Liver (tissue), 9 donors: ENCODE measurements around the gene GADL1. TPM values are rescaled to one million over a fixed set of nuclear protein-coding genes. Genes with fewer than 3 reads are reported as not detected.

Experiments
- DNase-seq: peaks from one replicate; pipeline ENCODE4 v3.0.0-alpha.2; 2017; ENCODE audit warnings: low spot score
- H3K27ac ChIP-seq, 2 donors: one replicate each; pipeline ENCODE4 v1.7.0; 2013; ENCODE audit warnings: inconsistent platforms in 2 of 2, low read length in 2 of 2, control low read depth in 1 of 2, low read depth in 1 of 2, mild to moderate bottlenecking in 1 of 2
- H3K27me3 ChIP-seq, 4 donors: one replicate each; pipeline versions ENCODE4 v1.6.1 to v1.7.0; 2013; ENCODE audit warnings: low read length in 3 of 4, inconsistent platforms in 1 of 4, mild to moderate bottlenecking in 1 of 4, moderate library complexity in 1 of 4; ENCODE audit not compliant: control insufficient read depth in 4 of 4, insufficient read depth in 4 of 4
- H3K36me3 ChIP-seq, 4 donors: one replicate each; pipeline versions ENCODE4 v1.6.1 to v1.7.0; 2013; ENCODE audit warnings: low read length in 3 of 4, mild to moderate bottlenecking in 3 of 4, low read depth in 1 of 4, moderate library complexity in 1 of 4; ENCODE audit not compliant: control insufficient read depth in 4 of 4, insufficient read depth in 3 of 4
- H3K4me1 ChIP-seq, 4 donors: one replicate each; pipeline versions ENCODE4 v1.6.1 to v1.7.0; 2013; ENCODE audit warnings: low read length in 3 of 4, mild to moderate bottlenecking in 3 of 4, moderate library complexity in 1 of 4; ENCODE audit not compliant: control insufficient read depth in 4 of 4, insufficient read depth in 4 of 4
- H3K4me3 ChIP-seq, 3 donors: one replicate each; pipeline versions ENCODE4 v1.6.1 to v1.7.0; 2013; ENCODE audit warnings: low read length in 3 of 3, control low read depth in 1 of 3, low read depth in 1 of 3, mild to moderate bottlenecking in 1 of 3
- H3K9ac ChIP-seq, 2 donors: one replicate each; pipeline ENCODE4 v1.7.0; 2013; ENCODE audit warnings: low read length in 2 of 2, mild to moderate bottlenecking in 2 of 2, moderate library complexity in 2 of 2, control low read depth in 1 of 2, low read depth in 1 of 2
- H3K9me3 ChIP-seq, 4 donors: one replicate each; pipeline versions ENCODE4 v1.6.1 to v1.7.0; 2013; ENCODE audit warnings: low read length in 3 of 4; ENCODE audit not compliant: control insufficient read depth in 4 of 4
- FOXA2 ChIP-seq: IDR thresholded peaks from 2 replicates; pipeline ENCODE4 v1.6.1; 2016; ENCODE audit warnings: antibody characterized with exemption
- HNF4G ChIP-seq: IDR thresholded peaks from 2 replicates; pipeline ENCODE4 v1.6.1; 2016; ENCODE audit warnings: antibody characterized with exemption
- JUND ChIP-seq, 2 donors: IDR thresholded peaks; 2 replicates each; pipeline ENCODE4 v1.6.1; 2016; ENCODE audit warnings: antibody characterized with exemption in 2 of 2
- MAX ChIP-seq: IDR thresholded peaks from 2 replicates; pipeline ENCODE4 v1.6.1; 2016; ENCODE audit warnings: antibody characterized with exemption
- NR2F2 ChIP-seq: IDR thresholded peaks from 2 replicates; pipeline ENCODE4 v1.6.1; 2016; ENCODE audit warnings: antibody characterized with exemption
- RAD21 ChIP-seq, 2 donors: IDR thresholded peaks; 2 replicates each; pipeline ENCODE4 v1.6.1; 2016; ENCODE audit warnings: antibody characterized with exemption in 2 of 2, mild to moderate bottlenecking in 2 of 2
- REST ChIP-seq: IDR thresholded peaks from 2 replicates; pipeline ENCODE4 v1.6.1; 2016; ENCODE audit warnings: antibody characterized with exemption, mild to moderate bottlenecking
- RXRA ChIP-seq, 2 donors: IDR thresholded peaks; 2 replicates each; pipeline ENCODE4 v1.6.1; 2017 to 2018; ENCODE audit warnings: antibody characterized with exemption in 2 of 2, mild to moderate bottlenecking in 1 of 2
- SP1 ChIP-seq: IDR thresholded peaks from 2 replicates; pipeline ENCODE4 v1.6.1; 2018; ENCODE audit warnings: antibody characterized with exemption, mild to moderate bottlenecking
- TAF1 ChIP-seq: conservative IDR thresholded peaks from 2 replicates; pipeline ENCODE4 v1.6.1; 2016; ENCODE audit warnings: antibody characterized with exemption, mild to moderate bottlenecking
- YY1 ChIP-seq: IDR thresholded peaks from 2 replicates; pipeline ENCODE4 v1.6.1; 2016; ENCODE audit warnings: antibody characterized with exemption, mild to moderate bottlenecking
- WGBS: extraction: QIAGEN DNeasy Blood & Tissue Kit; methylation state at CpG from one replicate; pipeline ENCODE4 v1.1.7; 2013; 5-methylcytosine and 5-hydroxymethylcytosine counted together
- polyA plus RNA-seq, 2 donors: library from polyadenylated mRNA; stranded (reverse) in 1 of 2; unstranded in 1 of 2; fragments of 200-250 nt in 1 of 2; fragments of >200 nt in 1 of 2; fragmentation: Nextera tagmentation in 1 of 2; extraction: Ambion mirVana in 1 of 2; gene quantifications; one replicate each; pipeline versions ENCODE4 v1.2.1 to v1.2.3, GENCODE V29; 2013 to 2015
- total RNA-seq, 2 donors: library from RNA; depleted of rRNA; stranded (reverse); fragments of >200 nt; gene quantifications; one replicate each; pipeline ENCODE4 v1.2.3, GENCODE V29; 2014
- TF ChIP-seq, protein P1 (sequence below): IDR thresholded peaks from 2 replicates; pipeline ENCODE4 v1.6.1; 2016; ENCODE audit warnings: antibody characterized with exemption
- donor health status: healthy.
- donor health status: healthy.
- donor health status: healthy.
- donor health status: healthy.
- donor health status: healthy.

The GADL1 gene
- total and polyA plus RNA-seq, 4 donors = not detected

GRCh38 chr3:30878862-30879261 lies 15.6 kb downstream of the GADL1 start:
- Histone ChIP-seq H3K27ac (no peak overlapping the region), H3K27me3 (no peaks in the 10 kb centered on the region), H3K9ac (no peak overlapping the region), H3K4me3 (no peak overlapping the region), H3K4me1 (no peaks in the 10 kb centered on the region), H3K36me3 (no peaks in the 10 kb centered on the region), H3K9me3 (no peaks in the 10 kb centered on the region)
- TF ChIP-seq REST = no peak
- TF ChIP-seq YY1 = no peak
- TF ChIP-seq TAF1 = no peak
- no peak for TF ChIP-seq FOXA2
- TF ChIP-seq HNF4G = no peak
- TF ChIP-seq RXRA (IDR thresholded peaks at IDR 0.05) = no peak
- no peak for DNase-seq
- 73% methylated on average over 1 of the region's 1 CpG for WGBS

- Histone ChIP-seq H3K9ac (no peak overlapping the region), H3K36me3 (no peaks in the 10 kb centered on the region), H3K4me1 (no peaks in the 10 kb centered on the region), H3K9me3 (no peaks in the 10 kb centered on the region), H3K27me3 (no peaks in the 10 kb centered on the region), H3K4me3 (no peak overlapping the region), H3K27ac (no peak overlapping the region)
- WGBS = 90% methylated on average over 5 of the region's 5 CpGs
- TF ChIP-seq YY1 (no peak), FOXA2 (no peak), NR2F2 (no peak), TAF1 (no peak), SP1 (no peak), JUND (IDR thresholded peaks at IDR 0.05) (no peak), RXRA (IDR thresholded peaks at IDR 0.05) (no peak), HNF4G (no peak), RAD21 (IDR thresholded peaks at IDR 0.05) (no peak), REST (no peak)
- TF ChIP-seq, protein P1, sequence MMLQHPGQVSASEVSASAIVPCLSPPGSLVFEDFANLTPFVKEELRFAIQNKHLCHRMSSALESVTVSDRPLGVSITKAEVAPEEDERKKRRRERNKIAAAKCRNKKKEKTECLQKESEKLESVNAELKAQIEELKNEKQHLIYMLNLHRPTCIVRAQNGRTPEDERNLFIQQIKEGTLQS = no peak
- DNase-seq = no peak
Observed at GRCh38 chr3:30875505-30875904, 19.0 kb downstream of the GADL1 start.

DNA sequence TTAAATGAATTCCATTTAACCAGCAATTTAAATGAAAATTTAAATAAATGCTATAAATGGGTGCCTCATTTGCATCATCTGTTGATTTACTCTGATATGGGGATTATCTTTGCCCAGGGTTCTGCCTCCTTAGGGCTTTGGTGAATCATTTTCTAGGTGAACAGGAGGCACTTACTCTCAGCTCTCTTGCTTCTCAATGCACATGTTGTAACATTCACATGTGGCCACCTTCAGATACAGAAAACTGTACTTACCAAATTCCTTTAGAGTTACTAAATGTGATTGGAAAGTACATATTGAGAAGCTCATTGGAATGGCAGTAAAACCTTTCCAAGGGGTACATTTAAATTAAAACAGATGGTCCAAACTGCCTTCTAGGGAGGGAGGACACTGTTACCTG lies 20.8 kb downstream of the GADL1 start:
- H3K27ac ChIP-seq = no peak overlapping the region
- no peak for DNase-seq
- no peaks in the 10 kb centered on the region for H3K9me3 ChIP-seq
- no peaks in the 10 kb centered on the region for H3K36me3 ChIP-seq
- H3K4me3 ChIP-seq = no peak overlapping the region
- no peaks in the 10 kb centered on the region for H3K4me1 ChIP-seq
- no peak for TF ChIP-seq MAX
- no peak for TF ChIP-seq FOXA2
- no peak for TF ChIP-seq TAF1
- no peak overlapping the region for H3K9ac ChIP-seq
- H3K27me3 ChIP-seq = no peaks in the 10 kb centered on the region
